ENCODE measurements around the gene PCDH17. TPM values are rescaled to one million over a fixed set of nuclear protein-coding genes. Genes with fewer than 3 reads are reported as not detected.

Gene PCDH17
- total and polyA plus RNA-seq, 2 experiments from 2014 or later, result not detected

GRCh38 chr13:57724486-57725272, 93.1 kb downstream of the PCDH17 start:
- in situ Hi-C loops (cut with MboI), result no loop called here
- H3K27ac ChIP-seq, result no peak overlapping the region
- H3K79me2 ChIP-seq (ENCODE audit: insufficient read depth), result no peaks in the 10 kb centered on the region
- H3K4me2 ChIP-seq (ENCODE audit: unreplicated experiment), result no peak overlapping the region
- no peak overlapping the region for H3K9ac ChIP-seq
- no peaks in the 10 kb centered on the region for H3F3A ChIP-seq (ENCODE audit: insufficient read depth)
- no peaks in the 10 kb centered on the region for H3K4me1 ChIP-seq (ENCODE audit: insufficient read depth)
- H3K36me3 ChIP-seq (ENCODE audit: low read depth), result no peaks in the 10 kb centered on the region
- no peak for DNase-seq
- TF ChIP-seq EZH2phosphoT487 (IDR thresholded peaks at IDR 0.05; ENCODE audit: insufficient read depth, low read depth) (no peak), EZH2 (IDR thresholded peaks at IDR 0.05; ENCODE audit: insufficient read depth, poor library complexity, severe bottlenecking) (no peak)
- no peaks in the 10 kb centered on the region for H3K9me2 ChIP-seq (ENCODE audit: insufficient read depth)
- H2AFZ ChIP-seq, result no peak overlapping the region
- no peaks in the 10 kb centered on the region for H3K27me3 ChIP-seq (replicated peaks; ENCODE audit: insufficient read depth)
- no peaks in the 10 kb centered on the region for H3K9me3 ChIP-seq (ENCODE audit: low read depth)
- WGBS, 2 experiments (ENCODE audit: low coverage in 1 of 2, low lambda C conversion rate in 2 of 2, missing lambda C conversion rate in 2 of 2), result 23 to 26% methylated on average over 12 of the region's 12 CpGs
- no peaks in the 10 kb centered on the region for H4K20me1 ChIP-seq (ENCODE audit: insufficient read depth)
- H3K4me3 ChIP-seq, result no peak overlapping the region

GRCh38 chr13:57725480-57725879, 93.9 kb downstream of the PCDH17 start:
- Histone ChIP-seq H3K27me3 (replicated peaks; ENCODE audit: insufficient read depth) (no peaks in the 10 kb centered on the region), H3K4me3 (no peak overlapping the region), H3K9me2 (ENCODE audit: insufficient read depth) (no peaks in the 10 kb centered on the region), H3K9me3 (ENCODE audit: low read depth) (peaks cover under 1% of the 10 kb centered on the region), H3K27ac (no peak overlapping the region), H3K4me1 (ENCODE audit: insufficient read depth) (no peaks in the 10 kb centered on the region), H4K20me1 (ENCODE audit: insufficient read depth) (no peaks in the 10 kb centered on the region), H3K36me3 (ENCODE audit: low read depth) (no peaks in the 10 kb centered on the region), H3F3A (ENCODE audit: insufficient read depth) (no peaks in the 10 kb centered on the region), H3K79me2 (ENCODE audit: insufficient read depth) (no peaks in the 10 kb centered on the region), H2AFZ (no peak overlapping the region), H3K9ac (no peak overlapping the region), H3K4me2 (ENCODE audit: unreplicated experiment) (no peak overlapping the region)
- in situ Hi-C loops (cut with MboI), result no loop called here
- DNase-seq, result no peak
- TF ChIP-seq EZH2 (IDR thresholded peaks at IDR 0.05; ENCODE audit: insufficient read depth, poor library complexity, severe bottlenecking), result no peak
- no peak for TF ChIP-seq EZH2phosphoT487 (IDR thresholded peaks at IDR 0.05; ENCODE audit: insufficient read depth, low read depth)
- 10 to 24% methylated on average over 2 of the region's 2 CpGs for WGBS, 2 experiments (ENCODE audit: low coverage in 1 of 2, low lambda C conversion rate in 2 of 2, missing lambda C conversion rate in 2 of 2)

- 18 to 25% methylated on average over 1 of the region's 1 CpG for WGBS, 2 experiments (ENCODE audit: low coverage in 1 of 2, low lambda C conversion rate in 2 of 2, missing lambda C conversion rate in 2 of 2)
- H3K4me1 ChIP-seq (ENCODE audit: insufficient read depth), result no peaks in the 10 kb centered on the region
These were observed 95.4 kb downstream of the PCDH17 start for GRCh38 chr13:57726981-57727380.

GRCh38 chr13:57734306-57734705, 102.8 kb downstream of the PCDH17 start:
- Histone ChIP-seq H3K4me2 (ENCODE audit: unreplicated experiment) (no peak overlapping the region), H4K20me1 (ENCODE audit: insufficient read depth) (no peaks in the 10 kb centered on the region), H3K27ac (no peak overlapping the region), H3K9ac (no peak overlapping the region), H3K4me3 (no peak overlapping the region), H3K27me3 (replicated peaks; ENCODE audit: insufficient read depth) (no peaks in the 10 kb centered on the region), H3K79me2 (ENCODE audit: insufficient read depth) (no peaks in the 10 kb centered on the region), H3K9me3 (ENCODE audit: low read depth) (peaks cover 4% of the 10 kb centered on the region), H3K9me2 (ENCODE audit: insufficient read depth) (no peaks in the 10 kb centered on the region), H3K4me1 (ENCODE audit: insufficient read depth) (no peaks in the 10 kb centered on the region), H3F3A (ENCODE audit: insufficient read depth) (no peaks in the 10 kb centered on the region), H2AFZ (no peak overlapping the region), H3K36me3 (ENCODE audit: low read depth) (no peaks in the 10 kb centered on the region)
- DNase-seq, result no peak
- WGBS, 2 experiments (ENCODE audit: low coverage in 1 of 2, low lambda C conversion rate in 2 of 2, missing lambda C conversion rate in 2 of 2), result 9 to 17% methylated on average over 2 of the region's 2 CpGs
- TF ChIP-seq EZH2 (IDR thresholded peaks at IDR 0.05; ENCODE audit: insufficient read depth, poor library complexity, severe bottlenecking), result no peak
- no peak for TF ChIP-seq EZH2phosphoT487 (IDR thresholded peaks at IDR 0.05; ENCODE audit: insufficient read depth, low read depth)
- in situ Hi-C loops (cut with MboI), result no loop called here

More at GRCh38 chr13:57726981-57727380, 95.4 kb downstream of the PCDH17 start:
- no peak for DNase-seq
- peaks cover 4% of the 10 kb centered on the region for H3K9me3 ChIP-seq (ENCODE audit: low read depth)
- H4K20me1 ChIP-seq (ENCODE audit: insufficient read depth), result no peaks in the 10 kb centered on the region
- no peak overlapping the region for H3K4me3 ChIP-seq
- H2AFZ ChIP-seq, result no peak overlapping the region
- no peaks in the 10 kb centered on the region for H3F3A ChIP-seq (ENCODE audit: insufficient read depth)
- TF ChIP-seq EZH2 (IDR thresholded peaks at IDR 0.05; ENCODE audit: insufficient read depth, poor library complexity, severe bottlenecking) (no peak), EZH2phosphoT487 (IDR thresholded peaks at IDR 0.05; ENCODE audit: insufficient read depth, low read depth) (no peak)
- no peak overlapping the region for H3K27ac ChIP-seq
- no peaks in the 10 kb centered on the region for H3K9me2 ChIP-seq (ENCODE audit: insufficient read depth)
- no peak overlapping the region for H3K9ac ChIP-seq
- no peak overlapping the region for H3K4me2 ChIP-seq (ENCODE audit: unreplicated experiment)
- H3K79me2 ChIP-seq (ENCODE audit: insufficient read depth), result no peaks in the 10 kb centered on the region
- in situ Hi-C loops (cut with MboI), result no loop called here
- no peaks in the 10 kb centered on the region for H3K27me3 ChIP-seq (replicated peaks; ENCODE audit: insufficient read depth)
- H3K36me3 ChIP-seq (ENCODE audit: low read depth), result no peaks in the 10 kb centered on the region

Data from GM23248 (cell line).